Skeletal muscle tissue (tissue), 4 donors: ENCODE results near the gene PAXIP1. TPM values are rescaled to one million over a fixed set of nuclear protein-coding genes. Genes with fewer than 3 reads are reported as not detected.
A peak's percentile ranks its signal among the peaks of the same experiment; 100 is the strongest.
"Not testable (repeated sequence)": the region's sequence is repeated elsewhere in the genome, so short reads cannot be mapped to it uniquely, and the experiment has no call there.

ENCODE experiments used
- H3K27ac ChIP-seq: one replicate; pipeline ENCODE4 v1.7.0; 2013; ENCODE audit warnings: mild to moderate bottlenecking, low read depth, low read length, inconsistent platforms
- H3K27me3 ChIP-seq, 3 donors: one replicate each; pipeline ENCODE4 v1.7.0; 2013; ENCODE audit warnings: low read length in 3 of 3; ENCODE audit not compliant: control insufficient read depth in 3 of 3, insufficient read depth in 3 of 3
- H3K36me3 ChIP-seq, 3 donors: one replicate each; pipeline ENCODE4 v1.7.0; 2013; ENCODE audit warnings: low read length in 3 of 3; ENCODE audit not compliant: control insufficient read depth in 3 of 3, insufficient read depth in 3 of 3
- H3K4me1 ChIP-seq, 3 donors: one replicate each; pipeline ENCODE4 v1.7.0; 2013; ENCODE audit warnings: low read length in 3 of 3, mild to moderate bottlenecking in 3 of 3; ENCODE audit not compliant: control insufficient read depth in 3 of 3, insufficient read depth in 3 of 3
- H3K4me3 ChIP-seq, 3 donors: one replicate each; pipeline ENCODE4 v1.7.0; 2013; ENCODE audit warnings: low read length in 3 of 3
- H3K9ac ChIP-seq, 3 donors: one replicate each; pipeline ENCODE4 v1.7.0; 2013; ENCODE audit warnings: low read length in 3 of 3, mild to moderate bottlenecking in 3 of 3, moderate library complexity in 2 of 3, low read depth in 1 of 3
- H3K9me3 ChIP-seq, 3 donors: one replicate each; pipeline ENCODE4 v1.7.0; 2013; ENCODE audit warnings: low read length in 3 of 3; ENCODE audit not compliant: control insufficient read depth in 3 of 3
- total RNA-seq: library from RNA; depleted of rRNA; stranded (reverse); fragments of >200 nt; gene quantifications from one replicate; pipeline ENCODE4 v1.2.3, GENCODE V29; 2014
- donor health status: Osteomylitis.

Gene PAXIP1
- total RNA-seq, 1 donor from 2014 or later: 7.8 TPM

DNA sequence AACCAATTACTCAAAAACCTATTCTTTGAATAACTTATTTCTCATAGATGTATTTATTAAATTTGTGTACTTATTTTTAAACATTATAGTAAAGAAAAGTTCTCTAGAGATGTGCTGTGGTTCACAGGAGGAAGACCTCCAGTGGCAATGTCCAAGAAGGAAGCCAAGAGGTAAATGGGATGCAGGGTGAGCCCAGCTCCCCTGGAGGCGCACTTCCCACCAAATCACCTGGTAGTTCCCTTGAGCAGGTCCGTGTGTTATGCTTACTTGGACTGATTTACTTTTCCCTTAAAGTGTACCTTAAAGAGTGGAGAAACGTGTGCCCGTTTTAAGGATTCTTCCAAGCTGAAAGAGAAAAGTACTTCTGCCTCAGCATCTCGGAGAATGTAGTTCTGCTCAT lies 55.3 kb downstream of the PAXIP1 start:
- H3K4me3 ChIP-seq: no peak overlapping the region
- no peaks in the 10 kb centered on the region for H3K27me3 ChIP-seq
- H3K9ac ChIP-seq: peak overlapping the region in 1 of 3 donors; percentile 10
- peaks cover 23 to 62% (median 61%) of the 10 kb centered on the region in 3 donors for H3K36me3 ChIP-seq
- no peaks in the 10 kb centered on the region for H3K9me3 ChIP-seq
- no peak overlapping the region for H3K27ac ChIP-seq
- no peaks in the 10 kb centered on the region for H3K4me1 ChIP-seq

DNA sequence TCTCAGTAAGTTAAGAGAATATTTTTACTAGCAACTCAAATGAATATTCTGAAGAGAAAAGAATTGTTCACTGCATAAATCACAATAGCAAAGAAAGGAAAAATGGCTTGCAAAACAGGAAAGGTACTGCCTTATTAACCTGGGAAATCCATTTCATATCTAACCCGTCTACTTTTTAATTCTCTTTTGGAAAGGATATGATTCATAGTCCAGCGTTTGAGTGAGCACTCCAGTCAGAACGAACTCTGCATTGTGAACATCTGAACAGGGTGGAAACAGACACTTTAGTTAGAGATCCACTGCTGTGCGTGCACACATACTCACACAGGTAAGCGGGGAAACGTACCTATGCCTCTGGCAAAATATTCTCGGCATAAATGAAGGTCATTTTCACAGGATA lies 56.8 kb downstream of the PAXIP1 start:
- H3K4me1 ChIP-seq: no peaks in the 10 kb centered on the region
- no peak overlapping the region for H3K4me3 ChIP-seq
- no peak overlapping the region for H3K9ac ChIP-seq
- no peak overlapping the region for H3K27ac ChIP-seq
- H3K27me3 ChIP-seq: no peaks in the 10 kb centered on the region
- H3K36me3 ChIP-seq: peaks cover 19 to 55% (median 55%) of the 10 kb centered on the region in 3 donors
- no peaks in the 10 kb centered on the region for H3K9me3 ChIP-seq

DNA sequence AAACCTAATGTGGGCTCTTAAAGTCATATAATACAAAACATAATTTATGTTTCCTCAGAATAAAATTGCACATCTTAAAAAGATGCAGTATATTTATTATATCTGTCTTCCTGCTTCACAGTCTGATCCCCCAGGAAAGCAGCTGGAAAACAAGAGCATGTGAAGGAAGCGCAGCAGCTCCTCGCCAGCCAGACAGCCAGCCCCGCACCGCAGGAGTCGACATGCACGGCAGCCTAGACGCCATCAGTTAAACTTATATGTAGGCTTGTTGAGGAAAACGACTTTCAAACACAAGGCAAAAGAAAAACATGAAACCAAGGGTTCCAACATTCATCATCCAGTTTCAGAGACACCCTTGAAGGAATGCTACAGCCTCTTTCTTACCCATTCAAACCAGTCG lies 59.0 kb downstream of the PAXIP1 start:
- Histone ChIP-seq H3K4me3 (no peak overlapping the region), H3K9ac (no peak overlapping the region), H3K27ac (no peak overlapping the region), H3K9me3 (no peaks in the 10 kb centered on the region), H3K27me3 (no peaks in the 10 kb centered on the region), H3K4me1 (no peaks in the 10 kb centered on the region), H3K36me3 (peaks cover 16 to 43% (median 38%) of the 10 kb centered on the region in 3 donors)

DNA sequence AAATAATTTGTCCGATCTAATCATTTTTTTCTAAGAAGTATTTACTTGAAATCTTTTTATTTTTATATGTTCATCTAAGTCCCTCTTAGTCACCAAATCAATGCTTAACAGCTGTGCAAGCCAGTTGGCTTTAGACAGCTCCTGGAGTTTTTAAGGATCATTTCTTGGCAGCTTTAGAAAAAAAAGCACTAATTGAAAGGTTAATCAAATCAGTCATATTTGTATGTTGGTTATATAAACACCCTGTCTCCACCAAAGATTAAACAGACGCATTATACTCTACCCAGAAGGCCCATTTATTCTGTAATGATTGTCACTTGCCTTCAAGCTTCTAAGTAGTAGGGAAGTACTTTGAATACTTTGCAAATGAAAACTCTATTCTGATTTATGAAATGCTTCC lies 60.2 kb downstream of the PAXIP1 start:
- Histone ChIP-seq H3K9me3 (no peaks in the 10 kb centered on the region), H3K27ac (no peak overlapping the region), H3K4me1 (no peaks in the 10 kb centered on the region), H3K9ac (no peak overlapping the region), H3K36me3 (peaks cover 14 to 36% (median 31%) of the 10 kb centered on the region in 3 donors), H3K4me3 (no peak overlapping the region), H3K27me3 (no peaks in the 10 kb centered on the region)

GRCh38 chr7:154937837-154938236 lies 65.1 kb downstream of the PAXIP1 start:
- H3K4me3 ChIP-seq: no peak overlapping the region
- no peak overlapping the region for H3K27ac ChIP-seq
- no peaks in the 10 kb centered on the region for H3K4me1 ChIP-seq
- no peaks in the 10 kb centered on the region for H3K9me3 ChIP-seq
- H3K9ac ChIP-seq: no peak overlapping the region
- peaks cover 0 to 3% (median 0%) of the 10 kb centered on the region in 3 donors for H3K36me3 ChIP-seq
- no peaks in the 10 kb centered on the region for H3K27me3 ChIP-seq

DNA sequence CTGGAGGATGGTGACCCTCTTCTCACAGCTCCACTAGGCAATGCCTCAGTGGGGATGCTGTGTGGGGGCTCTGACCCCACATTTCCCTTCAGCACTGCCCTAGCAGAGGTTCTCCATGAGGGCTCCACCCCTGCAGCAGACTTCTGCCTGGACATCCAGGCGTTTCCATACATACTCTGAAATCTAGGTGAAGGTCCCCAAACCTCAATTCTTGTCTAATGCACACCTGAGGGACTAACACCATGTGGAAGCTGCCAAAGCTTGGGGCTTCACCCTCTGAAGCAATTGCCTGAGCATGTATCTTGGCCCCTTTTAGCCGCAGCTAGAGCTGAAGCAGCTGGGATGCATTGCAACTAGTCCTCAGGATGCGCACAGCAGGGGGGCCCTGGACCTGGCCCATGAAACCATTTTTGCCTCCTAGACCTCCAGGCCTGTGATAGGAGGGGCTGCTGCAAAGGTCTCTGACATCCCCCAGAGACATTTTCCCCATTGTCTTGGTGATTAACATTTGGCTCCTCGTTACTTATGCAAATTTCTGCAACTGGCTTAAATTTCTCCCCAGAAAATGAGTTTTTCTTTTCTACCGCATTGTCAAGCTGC lies 68.5 kb downstream of the PAXIP1 start:
- H3K27ac ChIP-seq, H3K9ac ChIP-seq, H3K4me3 ChIP-seq, H3K4me1 ChIP-seq, H3K27me3 ChIP-seq, H3K36me3 ChIP-seq, H3K9me3 ChIP-seq: not testable (repeated sequence)

DNA sequence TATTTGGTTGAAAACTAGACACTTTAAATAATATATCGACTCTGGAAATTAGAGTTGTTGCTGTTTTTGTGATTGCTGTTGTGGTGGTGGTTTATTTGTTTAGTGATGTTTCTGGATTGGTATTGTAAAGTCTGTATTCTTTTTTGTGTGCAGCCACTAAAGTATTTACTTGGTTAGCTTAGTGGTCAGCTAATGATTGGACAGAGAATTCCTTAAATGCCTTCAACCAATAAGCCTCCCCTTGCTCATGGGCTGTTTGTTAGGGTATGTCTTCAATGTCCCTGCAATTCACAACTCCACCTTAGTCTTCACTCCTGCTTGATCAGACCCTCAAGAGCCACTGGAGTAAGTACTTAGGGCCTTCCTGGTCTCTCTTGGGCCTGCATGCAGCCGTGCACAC lies 71.0 kb downstream of the PAXIP1 start:
- H3K36me3 ChIP-seq: no peaks in the 10 kb centered on the region
- H3K9ac ChIP-seq: no peak overlapping the region
- H3K4me3 ChIP-seq: no peak overlapping the region
- peaks cover 11 to 17% (median 13%) of the 10 kb centered on the region in 3 donors for H3K4me1 ChIP-seq
- H3K27ac ChIP-seq: no peak overlapping the region
- no peaks in the 10 kb centered on the region for H3K27me3 ChIP-seq
- H3K9me3 ChIP-seq: no peaks in the 10 kb centered on the region

DNA sequence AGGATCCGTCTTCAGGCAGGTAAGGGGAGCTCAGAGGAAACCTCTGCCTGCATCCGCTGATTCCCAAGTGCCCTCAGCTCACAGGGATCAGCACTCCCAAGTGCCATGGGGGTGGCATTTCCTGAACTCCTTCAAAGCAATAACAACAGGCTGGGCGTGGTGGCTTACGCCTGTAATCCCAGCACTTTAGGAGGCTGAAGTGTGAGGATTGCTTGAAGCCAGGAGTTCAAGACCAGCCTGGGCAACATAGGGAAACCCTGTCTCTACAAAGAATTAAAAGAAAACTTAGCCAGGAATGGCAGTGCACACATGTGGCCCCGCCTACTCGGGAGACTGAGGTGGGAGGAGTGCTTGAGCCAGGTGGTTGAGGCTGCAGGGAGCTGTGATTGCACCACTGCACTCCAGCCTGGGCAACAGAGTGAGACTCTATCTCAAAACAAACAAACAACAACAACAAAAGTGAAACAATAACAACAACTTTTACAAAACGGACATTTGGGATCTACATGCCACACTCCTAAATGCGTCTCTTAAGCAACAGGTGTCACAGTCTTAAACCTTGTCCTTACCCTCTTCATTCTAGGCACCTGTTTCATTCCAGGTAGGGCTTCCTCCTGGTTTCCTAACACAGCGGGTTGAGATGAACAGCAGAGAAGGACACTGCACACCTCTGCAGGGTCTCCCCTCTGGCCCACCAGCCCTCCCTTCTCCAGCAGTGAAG lies 73.8 kb downstream of the PAXIP1 start:
- Histone ChIP-seq H3K4me1 (peaks cover 11 to 17% (median 13%) of the 10 kb centered on the region in 3 donors), H3K9ac (peak overlapping the region; percentile 85 to 89 (median 86)), H3K4me3 (peak overlapping the region; percentile 80 to 86 (median 83)), H3K9me3 (no peaks in the 10 kb centered on the region), H3K27me3 (no peaks in the 10 kb centered on the region), H3K27ac (peak overlapping the region; percentile 74), H3K36me3 (no peaks in the 10 kb centered on the region)

DNA sequence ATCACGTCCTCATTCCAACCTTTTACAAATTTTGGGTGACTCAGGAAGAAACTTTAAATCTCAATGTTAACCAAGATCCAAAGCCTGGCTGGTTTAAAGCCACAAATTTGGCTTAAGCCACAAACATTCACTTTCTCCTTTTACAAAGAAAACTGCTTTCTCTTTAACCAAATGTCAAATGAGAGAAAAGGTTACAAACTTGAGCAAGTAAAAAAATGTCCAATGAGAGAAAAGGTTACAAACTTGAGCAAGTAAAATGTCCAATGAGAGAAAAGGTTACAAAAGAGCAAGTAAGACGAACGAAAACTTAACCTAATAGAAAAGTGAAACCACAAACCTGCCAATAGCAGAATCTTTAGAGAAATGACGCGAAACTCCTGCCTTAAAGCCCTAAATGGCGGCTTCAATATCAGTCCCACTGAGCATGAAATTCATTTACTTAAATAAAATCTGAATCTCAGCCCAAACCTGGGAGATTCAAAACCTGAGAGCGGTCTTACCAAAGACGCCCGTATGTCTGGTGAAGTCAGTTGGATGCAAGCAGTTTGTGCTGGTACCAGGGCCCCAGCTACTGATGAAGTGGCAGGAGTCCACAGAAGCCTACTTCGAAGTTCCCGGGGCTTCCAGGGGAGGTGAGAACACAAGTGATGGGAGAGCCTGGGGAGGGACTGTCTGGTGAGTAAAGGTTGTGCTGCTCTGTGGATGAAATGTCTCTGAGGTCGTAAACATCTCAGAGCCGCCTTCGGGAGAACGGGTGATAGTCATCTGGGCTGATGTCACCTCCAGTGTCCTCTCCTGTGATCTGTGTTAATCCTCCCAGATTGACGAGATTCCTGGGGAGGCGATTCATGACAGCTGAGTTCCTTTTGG lies 74.6 kb downstream of the PAXIP1 start:
- peak overlapping the region; percentile 85 to 89 (median 86) for H3K9ac ChIP-seq
- H3K27ac ChIP-seq: peak overlapping the region; percentile 74
- H3K36me3 ChIP-seq: no peaks in the 10 kb centered on the region
- H3K4me1 ChIP-seq: peaks cover 11 to 17% (median 13%) of the 10 kb centered on the region in 3 donors
- no peaks in the 10 kb centered on the region for H3K27me3 ChIP-seq
- peak overlapping the region; percentile 80 to 86 (median 83) for H3K4me3 ChIP-seq
- H3K9me3 ChIP-seq: no peaks in the 10 kb centered on the region
